Stimulated activated naive B cell treated with anti-CD40 and anti-IgM and Interleukin-4, amounts not matched to agents 10 μg/mL and 1 μg/mL and 100 μg/mL, for 72 hours (primary cell): ENCODE results near the gene TMEM198.

Source experiments
- ATAC-seq, 2 donors: fragments of 150-1000 bp; cut with Tn5 transposase; replicated peaks; 2 replicates each; pipeline ENCODE4 v1.10.0; 2021; ENCODE audit warnings: moderate library complexity in 1 of 2
- DNase-seq: peaks from one replicate; pipeline ENCODE4 v3.0.0; 2021
- H3K27ac Mint-ChIP-seq: one replicate; pipeline ENCODE4 v1.8.0; 2022; ENCODE audit warnings: mild to moderate bottlenecking, mixed read lengths
- H3K27me3 Mint-ChIP-seq, 2 donors: one replicate each; pipeline ENCODE4 v1.8.0; 2022; ENCODE audit warnings: mixed read lengths in 2 of 2
- H3K36me3 Mint-ChIP-seq, 2 donors: one replicate each; pipeline ENCODE4 v1.8.0; 2022; ENCODE audit warnings: mixed read lengths in 2 of 2, mild to moderate bottlenecking in 1 of 2
- H3K4me1 Mint-ChIP-seq, 2 donors: one replicate each; pipeline ENCODE4 v1.8.0; 2022; ENCODE audit warnings: mixed read lengths in 2 of 2, mild to moderate bottlenecking in 1 of 2
- H3K4me3 Mint-ChIP-seq, 2 donors: one replicate each; pipeline ENCODE4 v1.8.0; 2022; ENCODE audit warnings: mild to moderate bottlenecking in 2 of 2, mixed read lengths in 2 of 2, moderate library complexity in 1 of 2
- H3K9me3 Mint-ChIP-seq, 2 donors: one replicate each; pipeline ENCODE4 v1.8.0; 2022; ENCODE audit warnings: mixed read lengths in 2 of 2, mild to moderate bottlenecking in 1 of 2

The TMEM198 gene

DNA sequence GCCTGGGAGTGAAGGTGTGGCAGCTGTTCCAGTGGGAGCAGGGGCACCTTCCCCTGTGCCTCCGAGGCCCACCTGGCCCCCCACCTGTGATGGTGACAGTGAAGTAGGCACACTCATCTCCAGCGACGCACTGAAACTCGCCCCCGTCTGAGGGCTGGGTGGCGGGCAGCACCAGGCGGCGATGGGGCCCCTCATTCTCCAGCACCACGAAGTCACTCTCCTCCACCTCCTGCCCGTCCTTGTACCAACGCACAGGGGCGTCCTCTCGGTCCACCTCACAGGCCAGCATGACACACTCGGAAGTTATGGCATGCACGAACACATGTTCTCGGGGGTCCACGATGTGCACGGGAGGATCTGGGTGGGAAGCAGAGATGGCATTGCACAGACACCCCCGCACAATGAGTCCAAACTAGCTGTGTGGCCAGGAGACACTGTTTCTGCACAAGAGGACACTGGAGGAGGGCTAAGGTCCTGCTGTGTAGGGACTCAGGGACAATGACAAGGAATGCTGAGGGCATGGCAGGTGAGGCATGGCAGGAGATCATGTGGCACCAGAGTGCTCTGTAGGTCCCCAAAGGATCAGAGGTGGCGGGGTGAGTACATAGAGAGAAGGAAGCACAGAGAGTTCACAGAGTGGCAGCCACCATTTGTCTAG lies 19.6 kb downstream of the TMEM198 start:
- Mint-ChIP-seq H3K4me3 (no peak overlapping the region), H3K36me3 (no peaks in the 10 kb centered on the region), H3K4me1 (no peaks in the 10 kb centered on the region), H3K27ac (peak overlapping the region; percentile 15), H3K27me3 (peaks cover 55 to 58% of the 10 kb centered on the region in 2 donors), H3K9me3 (peaks cover 0 to 2% of the 10 kb centered on the region in 2 donors)
- ATAC-seq (no peak), DNase-seq (no peak)

DNA sequence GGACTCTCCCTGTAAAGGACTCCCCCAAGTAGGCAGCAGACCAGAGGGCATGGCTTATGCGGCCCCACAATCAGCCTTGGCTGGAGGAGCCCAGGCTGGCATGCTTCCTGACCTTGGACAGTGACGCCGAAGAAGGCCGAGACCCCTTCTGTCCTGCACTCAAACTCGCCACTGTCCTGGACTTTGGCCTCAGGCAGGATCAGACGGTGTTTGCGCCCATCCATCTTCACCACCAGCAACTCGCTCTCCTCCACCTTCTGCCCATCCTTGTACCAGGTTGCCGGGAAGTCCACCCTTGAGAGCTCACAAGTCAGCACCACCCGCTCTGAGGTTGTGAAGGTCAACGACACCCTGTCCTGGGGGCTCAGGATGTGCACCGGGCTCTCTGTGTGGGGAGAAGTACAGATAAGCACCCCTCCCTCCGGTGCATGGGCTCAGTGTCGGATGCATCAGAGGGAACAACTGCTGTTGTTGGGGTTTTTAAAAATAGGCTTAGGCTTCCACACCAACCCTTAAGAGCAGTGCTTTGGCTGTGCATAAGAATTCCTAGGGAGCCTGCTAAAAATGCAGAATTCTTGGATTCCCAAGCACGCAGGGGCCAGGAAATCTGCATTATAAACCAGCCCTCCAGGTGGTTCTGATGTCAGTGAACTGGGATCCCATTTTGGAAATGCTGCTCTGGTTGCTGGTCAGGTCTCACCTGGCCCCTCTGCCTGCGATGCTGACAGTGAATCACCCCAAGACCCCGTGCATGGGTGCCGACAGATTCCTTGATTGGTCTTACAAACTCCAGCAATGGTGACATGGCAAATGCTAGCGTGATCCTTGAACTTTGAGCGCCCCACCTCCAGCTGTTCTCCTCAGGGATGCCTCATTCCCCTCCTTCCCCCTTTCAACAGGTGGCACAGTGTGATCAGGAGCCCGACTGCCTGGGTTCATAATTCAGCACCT lies 21.6 kb downstream of the TMEM198 start:
- no peak overlapping the region for H3K27ac Mint-ChIP-seq
- H3K9me3 Mint-ChIP-seq, result peaks cover 0 to 2% of the 10 kb centered on the region in 2 donors
- DNase-seq (no peak), ATAC-seq (no peak)
- peaks cover 60 to 68% of the 10 kb centered on the region in 2 donors for H3K27me3 Mint-ChIP-seq
- no peaks in the 10 kb centered on the region for H3K4me1 Mint-ChIP-seq
- H3K36me3 Mint-ChIP-seq, result no peaks in the 10 kb centered on the region
- H3K4me3 Mint-ChIP-seq, result no peak overlapping the region

DNA sequence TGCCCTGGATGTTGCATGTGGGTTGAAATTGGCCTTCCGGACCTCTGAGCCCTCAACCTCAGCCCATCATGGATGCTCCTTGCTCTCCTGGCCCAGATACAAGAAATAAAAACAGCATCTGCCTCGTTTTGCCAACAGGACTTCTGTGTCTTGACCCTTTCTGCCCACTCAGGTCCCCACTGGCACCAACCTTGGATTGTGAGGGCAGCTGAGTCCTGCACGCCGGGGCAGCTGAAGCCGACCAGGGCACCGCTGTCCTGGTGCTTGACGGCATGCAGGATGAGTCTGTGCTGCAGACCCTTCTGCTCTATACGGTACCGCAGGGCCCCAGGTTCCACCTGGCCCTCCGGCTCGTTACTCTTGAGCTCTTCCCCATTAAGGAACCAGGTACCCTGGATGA lies 22.8 kb downstream of the TMEM198 start:
- peaks cover 0 to 2% of the 10 kb centered on the region in 2 donors for H3K9me3 Mint-ChIP-seq
- no peak for DNase-seq
- ATAC-seq, result no peak
- H3K4me1 Mint-ChIP-seq, result peaks cover 0 to 2% of the 10 kb centered on the region in 2 donors
- H3K4me3 Mint-ChIP-seq, result no peak overlapping the region
- peaks cover 56 to 59% of the 10 kb centered on the region in 2 donors for H3K27me3 Mint-ChIP-seq
- no peak overlapping the region for H3K27ac Mint-ChIP-seq
- no peaks in the 10 kb centered on the region for H3K36me3 Mint-ChIP-seq

DNA sequence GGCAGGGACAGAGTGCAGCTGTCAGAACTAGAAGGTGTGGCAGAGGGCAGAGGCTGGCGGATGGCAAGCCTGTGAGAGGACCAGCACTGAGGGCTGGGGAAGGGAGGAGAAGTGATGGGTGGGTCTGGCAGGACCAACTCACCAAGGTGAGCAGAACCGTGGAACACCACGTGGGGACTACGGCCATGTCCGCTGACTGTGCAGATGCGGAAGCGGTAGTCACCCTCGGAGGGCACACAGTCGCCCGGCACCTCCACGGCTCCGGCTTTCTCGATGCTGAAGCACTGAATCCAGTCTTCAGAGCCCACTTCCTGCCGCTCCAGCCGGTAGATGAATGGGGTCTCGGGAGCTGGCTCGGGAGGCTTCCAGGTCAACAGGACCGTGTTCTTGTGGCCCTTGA lies 23.3 kb downstream of the TMEM198 start:
- Mint-ChIP-seq H3K27me3 (peaks cover 59 to 61% of the 10 kb centered on the region in 2 donors), H3K9me3 (peaks cover 0 to 2% of the 10 kb centered on the region in 2 donors)

DNA sequence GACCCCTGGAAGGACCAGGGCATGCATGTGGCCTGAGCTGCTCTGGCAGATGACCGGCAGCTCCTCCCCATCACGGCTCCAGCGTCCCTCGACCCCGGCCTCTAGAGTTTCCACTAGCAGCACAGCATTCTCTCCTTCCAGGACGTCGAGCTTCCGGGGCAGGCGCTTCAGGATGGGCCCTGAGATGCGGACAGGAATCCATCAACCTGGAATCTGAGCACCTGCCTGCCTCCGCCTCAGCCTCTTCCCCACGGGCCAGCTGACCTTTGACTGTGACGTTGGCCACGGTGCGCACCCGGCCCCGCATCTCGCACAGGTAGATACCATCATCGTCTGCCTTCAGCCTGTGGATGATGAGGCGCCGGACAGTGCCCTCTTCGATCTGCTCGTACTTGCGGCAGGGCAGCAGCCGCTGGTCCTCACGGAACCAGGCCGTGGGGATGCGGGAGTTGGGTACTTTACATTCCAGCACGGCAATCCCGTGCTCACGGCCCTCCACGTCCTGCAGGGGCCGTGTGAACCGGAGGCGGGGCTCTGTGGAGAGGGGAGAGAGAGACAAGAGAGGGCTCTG lies 24.0 kb downstream of the TMEM198 start:
- no peak for ATAC-seq
- Mint-ChIP-seq H3K9me3 (peaks cover 0 to 2% of the 10 kb centered on the region in 2 donors), H3K36me3 (no peaks in the 10 kb centered on the region), H3K4me3 (no peak overlapping the region), H3K27me3 (peaks cover 56 to 61% of the 10 kb centered on the region in 2 donors), H3K27ac (no peak overlapping the region), H3K4me1 (peaks cover 0 to 7% of the 10 kb centered on the region in 2 donors)
- no peak for DNase-seq

More for the DNA sequence above, 23.3 kb downstream of the TMEM198 start:
- Mint-ChIP-seq H3K27ac (no peak overlapping the region), H3K4me1 (peaks cover 0 to 6% of the 10 kb centered on the region in 2 donors), H3K36me3 (no peaks in the 10 kb centered on the region), H3K4me3 (no peak overlapping the region)
- DNase-seq (no peak), ATAC-seq (no peak)

DNA sequence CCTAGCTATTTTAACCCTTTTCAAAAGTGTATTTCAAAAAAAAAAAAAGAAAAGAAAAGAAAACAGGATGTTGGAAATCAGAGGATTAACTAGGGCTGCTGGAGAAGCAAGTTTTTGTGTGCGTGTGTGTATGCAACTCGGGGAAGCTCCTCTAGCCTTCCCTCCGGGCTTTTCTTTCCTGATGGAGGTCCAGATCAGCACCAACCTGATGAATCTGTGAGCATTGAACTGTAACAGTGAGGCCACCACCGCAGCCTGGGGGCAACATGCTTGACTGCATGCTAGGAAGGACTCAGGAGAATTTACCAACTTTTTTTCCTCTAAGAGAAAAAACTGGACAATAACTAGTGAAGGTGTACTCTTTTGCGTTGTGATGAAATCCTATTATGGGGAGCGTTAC lies 25.2 kb downstream of the TMEM198 start:
- DNase-seq (no peak), ATAC-seq (no peak)
- Mint-ChIP-seq H3K9me3 (peaks cover 0 to 2% of the 10 kb centered on the region in 2 donors), H3K27ac (no peak overlapping the region), H3K4me1 (peaks cover 0 to 7% of the 10 kb centered on the region in 2 donors), H3K36me3 (no peaks in the 10 kb centered on the region), H3K4me3 (no peak overlapping the region), H3K27me3 (peaks cover 55 to 71% of the 10 kb centered on the region in 2 donors)

DNA sequence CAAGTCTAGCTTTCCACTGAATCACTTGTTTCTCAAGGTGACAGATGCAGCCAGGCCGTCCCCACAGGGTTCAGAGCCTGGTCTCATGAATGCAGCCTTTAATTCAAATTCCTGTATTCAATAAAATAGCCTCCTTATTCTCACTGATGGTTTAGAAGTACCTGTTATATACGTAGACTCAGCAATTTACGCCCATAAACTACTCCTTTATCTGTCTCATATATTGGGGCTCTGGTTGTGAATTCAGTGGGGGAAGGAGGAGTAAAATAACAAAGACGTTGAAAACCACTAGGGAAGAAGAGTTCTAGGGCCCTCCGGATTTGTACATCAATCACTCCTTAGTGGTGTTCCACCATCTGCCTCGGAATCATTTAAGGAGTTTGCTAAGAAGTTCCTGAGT lies 25.8 kb downstream of the TMEM198 start:
- peaks cover 51 to 70% of the 10 kb centered on the region in 2 donors for H3K27me3 Mint-ChIP-seq
- DNase-seq (no peak), ATAC-seq (no peak)
- no peak overlapping the region for H3K27ac Mint-ChIP-seq
- H3K36me3 Mint-ChIP-seq, result no peaks in the 10 kb centered on the region
- no peak overlapping the region for H3K4me3 Mint-ChIP-seq
- H3K9me3 Mint-ChIP-seq, result no peaks in the 10 kb centered on the region
- peaks cover 0 to 7% of the 10 kb centered on the region in 2 donors for H3K4me1 Mint-ChIP-seq

DNA sequence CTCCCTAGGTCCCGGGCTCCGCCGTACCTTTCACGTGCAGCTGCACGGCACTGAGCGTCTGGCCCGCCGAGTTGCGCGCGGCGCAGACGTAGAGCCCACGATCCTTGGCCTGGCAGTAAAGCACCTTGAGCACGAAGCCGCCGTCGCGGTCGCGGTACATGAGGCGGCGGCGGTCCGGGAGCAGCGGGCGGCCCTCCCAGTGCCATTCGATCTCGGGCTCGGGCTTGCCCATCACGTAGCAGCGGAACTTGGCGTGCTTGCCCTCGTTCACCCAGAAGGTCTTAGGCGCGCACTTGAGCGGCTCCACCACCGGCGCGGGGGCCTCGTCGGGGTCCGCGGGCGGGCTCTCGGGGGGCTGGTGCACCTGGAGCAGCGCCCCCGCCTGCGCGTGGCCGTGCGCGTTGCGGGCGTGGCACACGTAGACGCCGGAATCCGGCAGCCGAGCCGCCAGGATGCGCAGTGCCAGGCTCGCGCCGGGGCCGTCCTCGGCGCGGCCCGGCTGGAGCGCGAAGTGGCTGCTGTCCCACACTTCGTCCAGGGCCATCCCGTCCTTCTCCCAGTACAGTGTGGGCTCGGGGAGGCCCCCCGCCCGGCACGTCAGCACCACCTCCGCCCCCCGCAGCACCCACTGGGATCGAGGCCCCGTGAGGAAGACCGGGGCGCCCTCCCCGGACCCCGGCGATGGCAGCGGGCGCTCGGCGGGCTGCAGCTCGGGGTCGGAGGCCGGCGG lies 26.5 kb downstream of the TMEM198 start:
- Mint-ChIP-seq H3K4me3 (peak overlapping the region; percentile 29 to 55), H3K27ac (no peak overlapping the region), H3K27me3 (peaks cover 57 to 76% of the 10 kb centered on the region in 2 donors), H3K36me3 (no peaks in the 10 kb centered on the region), H3K4me1 (peaks cover 0 to 7% of the 10 kb centered on the region in 2 donors), H3K9me3 (no peaks in the 10 kb centered on the region)
- ATAC-seq (peak; percentile 18 to 28), DNase-seq (no peak)

DNA sequence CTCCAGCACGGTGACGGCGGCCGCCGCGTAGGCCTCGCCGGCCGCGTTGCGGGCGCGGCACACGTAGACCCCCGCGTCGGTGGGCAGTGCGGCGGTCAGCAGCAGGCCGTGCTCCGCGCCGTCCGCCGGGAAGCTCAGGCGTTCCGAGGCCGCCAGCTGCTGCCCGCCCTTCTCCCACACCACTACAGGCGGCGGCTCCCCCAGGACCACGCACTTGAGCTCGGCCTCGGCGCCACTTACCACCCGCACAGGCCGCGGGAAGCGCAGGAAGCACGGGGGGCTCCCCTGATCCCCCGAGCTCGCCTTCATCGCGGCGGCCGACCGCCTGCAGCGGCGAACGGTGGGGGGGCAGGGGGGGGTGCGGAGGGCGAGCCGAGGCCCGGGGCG lies 27.1 kb downstream of the TMEM198 start:
- H3K4me1 Mint-ChIP-seq, result peaks cover 0 to 7% of the 10 kb centered on the region in 2 donors
- H3K36me3 Mint-ChIP-seq, result no peaks in the 10 kb centered on the region
- DNase-seq (no peak), ATAC-seq (peak; percentile 11 to 15)
- H3K27ac Mint-ChIP-seq, result no peak overlapping the region
- peaks cover 60 to 78% of the 10 kb centered on the region in 2 donors for H3K27me3 Mint-ChIP-seq
- peak overlapping the region; percentile 48 to 55 for H3K4me3 Mint-ChIP-seq
- no peaks in the 10 kb centered on the region for H3K9me3 Mint-ChIP-seq

DNA sequence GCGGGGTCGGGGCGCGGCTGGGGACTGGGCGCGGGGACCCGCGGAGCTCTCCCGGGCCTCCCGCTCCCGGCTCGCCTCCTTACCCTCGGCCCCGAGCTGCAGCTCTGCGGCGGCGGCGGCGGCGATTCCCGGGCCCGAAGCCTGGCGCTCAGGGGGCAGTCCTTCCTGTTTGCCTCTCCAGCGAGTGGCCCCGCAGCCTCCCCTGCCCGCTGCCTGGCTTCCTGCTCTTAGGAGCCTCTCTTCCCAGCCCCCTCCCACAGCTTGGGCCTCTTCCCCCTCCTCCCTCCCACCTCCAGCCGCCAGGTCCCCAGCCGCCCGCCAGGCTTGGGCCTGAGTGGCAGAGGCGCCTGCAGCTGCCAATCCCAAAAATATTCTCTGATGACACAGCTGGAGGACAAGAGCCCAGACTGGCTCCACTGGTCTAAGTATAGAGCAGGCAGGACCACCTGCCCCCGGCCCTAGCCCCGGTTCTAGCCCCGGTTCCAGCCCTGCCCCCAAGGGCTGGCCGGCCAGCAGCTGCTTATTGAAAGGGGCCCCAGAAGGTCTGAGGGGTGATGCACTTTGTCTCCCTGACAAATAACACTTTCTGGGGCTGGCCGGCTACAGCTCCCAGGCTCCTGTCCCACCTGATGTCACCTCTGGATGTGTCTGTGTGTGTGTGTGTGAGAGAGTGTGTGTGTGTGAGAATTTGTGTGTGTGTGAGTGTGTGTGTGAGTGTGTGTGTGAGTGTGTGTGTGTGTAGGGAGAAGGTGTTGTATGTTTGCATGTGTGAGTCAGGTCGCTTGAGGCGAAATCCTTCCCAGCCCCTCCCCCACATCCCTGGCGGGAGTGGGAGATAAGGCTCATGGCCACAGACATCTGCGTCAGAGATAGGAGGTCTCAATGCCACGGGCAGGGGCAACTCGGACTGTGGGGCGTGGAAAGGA lies 27.7 kb downstream of the TMEM198 start, which contains the start of gene OBSL1:
Gene OBSL1, minus strand, starts transcription at position 229 of the 926 bp plus-strand sequence. CDS start 307 bp downstream, outside the sequence.
- no peak for DNase-seq
- peak; percentile 28 to 29 for ATAC-seq
- Mint-ChIP-seq H3K27me3 (peaks cover 63 to 79% of the 10 kb centered on the region in 2 donors), H3K4me3 (peak within 1 kb of the TSS; percentile 48 to 55), H3K36me3 (no peaks in the 10 kb centered on the region), H3K9me3 (no peaks in the 10 kb centered on the region), H3K4me1 (peaks cover 0 to 7% of the 10 kb centered on the region in 2 donors), H3K27ac (no peak within 1 kb of the TSS)

DNA sequence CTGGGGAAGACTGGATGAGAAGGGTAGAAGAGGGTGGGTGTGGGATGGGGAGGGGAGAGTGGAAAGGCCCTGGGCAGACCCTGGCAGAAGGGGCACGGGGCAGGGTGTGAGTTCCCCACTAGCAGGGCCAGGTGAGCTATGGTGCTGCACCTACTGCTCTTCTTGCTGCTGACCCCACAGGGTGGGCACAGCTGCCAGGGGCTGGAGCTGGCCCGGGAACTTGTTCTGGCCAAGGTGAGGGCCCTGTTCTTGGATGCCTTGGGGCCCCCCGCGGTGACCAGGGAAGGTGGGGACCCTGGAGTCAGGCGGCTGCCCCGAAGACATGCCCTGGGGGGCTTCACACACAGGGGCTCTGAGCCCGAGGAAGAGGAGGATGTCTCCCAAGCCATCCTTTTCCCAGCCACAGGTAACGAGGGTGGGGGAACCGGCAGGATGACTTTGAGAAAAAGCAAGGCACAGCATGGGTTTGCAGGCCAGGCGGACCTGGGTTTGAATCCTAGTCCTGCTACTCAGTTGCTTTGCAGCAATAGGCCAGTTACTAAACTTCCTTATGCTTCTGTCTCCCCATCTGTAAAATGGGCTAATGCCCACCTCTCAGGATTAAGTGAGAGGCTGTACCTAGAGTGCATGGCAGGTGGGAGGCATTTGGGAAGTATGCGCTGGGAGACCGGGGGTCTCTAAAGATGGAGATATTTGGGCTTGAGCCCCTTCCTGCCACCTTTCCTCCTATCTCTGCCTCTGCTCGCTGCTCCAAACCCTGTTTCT lies 28.6 kb downstream of the TMEM198 start, which contains the start of gene INHA:
Gene INHA, plus strand, starts transcription at position 74 of the 765 bp plus-strand sequence. Its CDS starts 65 bp downstream, at position 139.
- peaks cover 0 to 7% of the 10 kb centered on the region in 2 donors for H3K4me1 Mint-ChIP-seq
- peak within 1 kb of the TSS in 1 of 2 donors; percentile 37 for H3K4me3 Mint-ChIP-seq
- H3K27ac Mint-ChIP-seq, result no peak within 1 kb of the TSS
- H3K9me3 Mint-ChIP-seq, result no peaks in the 10 kb centered on the region
- no peaks in the 10 kb centered on the region for H3K36me3 Mint-ChIP-seq
- DNase-seq, result no peak
- ATAC-seq, result no peak
- peaks cover 65 to 81% of the 10 kb centered on the region in 2 donors for H3K27me3 Mint-ChIP-seq

DNA sequence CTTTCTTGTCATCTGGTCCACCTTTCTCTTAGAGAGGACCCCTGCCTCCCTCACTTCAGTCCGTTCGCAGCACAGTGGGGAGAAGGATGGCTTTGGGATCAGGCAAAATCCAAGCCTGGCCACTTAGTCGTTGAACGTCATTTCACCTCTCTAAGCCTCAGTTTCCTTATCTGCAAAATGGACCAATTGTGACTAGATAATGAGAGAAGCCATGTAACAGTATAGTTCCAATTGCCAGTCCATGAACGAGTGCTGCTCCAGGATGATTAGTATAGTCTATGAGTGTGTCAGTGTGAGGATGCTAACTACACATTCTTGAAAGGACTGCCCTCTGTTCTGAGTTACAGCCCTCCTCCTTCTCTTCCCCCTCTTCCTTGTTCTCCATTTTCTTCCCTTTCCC lies 29.3 kb downstream of the TMEM198 start:
- no peak for DNase-seq
- Mint-ChIP-seq H3K27me3 (peaks cover 63 to 78% of the 10 kb centered on the region in 2 donors), H3K4me1 (peaks cover 0 to 7% of the 10 kb centered on the region in 2 donors), H3K9me3 (no peaks in the 10 kb centered on the region), H3K36me3 (no peaks in the 10 kb centered on the region), H3K27ac (no peak overlapping the region), H3K4me3 (no peak overlapping the region)
- no peak for ATAC-seq
